GM18502 (cell line): ENCODE data around the gene UBE2H.
"Not testable (repeated sequence)": the region's sequence is repeated elsewhere in the genome, so short reads cannot be mapped to it uniquely, and the experiment has no call there.

ENCODE experiments used
- ATAC-seq: cut with Tn5 transposase; IDR thresholded peaks from one replicate; pipeline ENCODE4 v1.9.1; 2021; ENCODE audit warnings: mild to moderate bottlenecking; ENCODE audit not compliant: unreplicated experiment, poor library complexity

Gene UBE2H

DNA sequence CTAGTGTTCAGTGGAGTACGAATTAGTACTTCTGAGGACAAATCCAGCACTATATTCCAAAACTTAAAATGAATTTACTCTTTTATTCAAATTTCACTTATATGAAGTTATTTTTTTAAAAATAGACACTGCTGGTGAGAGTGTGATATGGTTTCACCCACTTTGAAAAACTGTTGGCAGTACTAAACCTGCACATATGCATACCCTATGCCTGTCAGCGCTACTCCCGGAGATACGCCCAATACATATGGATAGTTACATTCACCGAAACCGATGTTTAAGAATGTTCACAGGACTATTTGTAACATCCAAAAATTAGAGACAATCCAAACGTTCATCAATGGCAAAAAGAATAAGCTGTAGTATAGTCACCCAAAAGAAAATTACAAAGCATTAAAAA lies 69.6 kb downstream of the UBE2H start:
- ATAC-seq, result no peak

DNA sequence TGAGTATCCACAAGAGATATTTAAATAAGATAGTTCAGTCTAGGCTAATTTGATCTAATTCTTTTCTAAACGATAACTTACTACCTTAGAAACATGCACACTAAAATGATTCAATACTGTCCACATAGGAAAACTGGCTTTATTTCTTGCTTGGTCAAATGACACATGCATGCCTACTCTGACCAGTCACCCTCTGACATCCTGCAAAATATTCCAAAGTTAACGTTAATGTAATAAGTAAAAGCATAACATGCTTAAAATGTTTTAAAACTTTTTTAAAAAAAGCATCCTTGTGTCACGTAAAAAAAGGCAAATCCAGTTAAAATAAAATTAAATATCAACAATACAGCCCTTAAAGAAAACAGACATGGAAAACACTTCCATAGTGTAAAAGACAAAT lies 70.2 kb downstream of the UBE2H start:
- ATAC-seq, result no peak

DNA sequence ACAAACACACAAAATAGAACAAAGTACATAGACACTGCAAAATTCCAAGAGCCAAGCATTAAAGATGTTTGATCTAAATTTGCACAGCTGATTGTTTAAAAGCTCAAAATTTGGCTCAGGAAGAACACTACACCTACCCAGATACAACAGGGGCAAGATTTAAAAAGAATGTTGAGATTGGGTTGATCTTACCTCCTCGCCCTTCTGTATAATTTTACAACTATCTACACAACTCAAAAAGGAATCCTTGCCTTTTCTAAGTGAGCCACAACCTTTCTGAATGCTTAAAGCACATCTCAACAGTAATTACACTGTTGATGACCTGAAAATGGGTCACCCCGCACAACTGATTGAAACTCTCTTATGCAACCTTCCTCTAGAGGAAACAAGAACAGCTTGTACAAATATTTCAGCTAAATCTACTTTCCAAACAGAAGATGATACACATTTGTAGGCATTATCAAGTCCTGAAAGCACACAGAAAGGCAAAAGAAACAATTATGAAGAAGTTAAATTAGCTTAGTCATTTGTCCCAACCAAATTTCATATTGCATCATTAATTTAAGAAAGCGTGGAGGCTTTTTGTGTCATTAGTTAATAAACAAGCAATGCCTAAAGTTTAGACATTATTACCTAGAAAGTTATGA lies 75.5 kb downstream of the UBE2H start:
- ATAC-seq, result no peak

DNA sequence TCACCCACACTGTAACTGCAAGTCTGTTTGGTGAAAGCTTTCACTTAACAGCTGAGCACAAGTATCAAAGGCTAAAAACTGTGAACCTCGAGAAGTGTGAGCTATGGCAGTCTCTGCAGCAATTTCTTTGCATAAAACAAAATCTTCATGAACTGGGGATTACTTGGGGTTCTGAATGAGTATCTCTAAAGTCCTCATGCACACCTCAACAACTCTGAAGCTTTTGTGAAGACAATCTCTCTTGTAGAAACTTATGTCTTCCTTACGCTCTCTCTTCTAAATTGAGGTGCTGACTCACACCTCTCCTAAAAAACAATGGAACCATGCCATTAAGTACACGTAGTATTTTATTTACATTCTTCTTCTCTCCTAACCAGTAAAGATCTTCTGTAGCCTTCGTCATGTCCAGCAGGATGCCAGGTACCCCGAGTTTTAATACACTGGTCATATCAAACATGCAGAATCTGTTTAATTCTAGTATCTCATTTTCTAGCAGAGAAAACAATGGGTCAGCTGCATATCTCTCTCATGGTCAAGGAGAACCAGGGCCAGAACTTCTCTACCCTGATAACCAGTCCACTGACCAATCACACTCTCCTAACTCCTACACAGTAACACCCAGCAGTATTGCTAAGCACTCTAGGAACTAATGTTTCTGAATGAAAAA lies 76.9 kb downstream of the UBE2H start:
- no peak for ATAC-seq

DNA sequence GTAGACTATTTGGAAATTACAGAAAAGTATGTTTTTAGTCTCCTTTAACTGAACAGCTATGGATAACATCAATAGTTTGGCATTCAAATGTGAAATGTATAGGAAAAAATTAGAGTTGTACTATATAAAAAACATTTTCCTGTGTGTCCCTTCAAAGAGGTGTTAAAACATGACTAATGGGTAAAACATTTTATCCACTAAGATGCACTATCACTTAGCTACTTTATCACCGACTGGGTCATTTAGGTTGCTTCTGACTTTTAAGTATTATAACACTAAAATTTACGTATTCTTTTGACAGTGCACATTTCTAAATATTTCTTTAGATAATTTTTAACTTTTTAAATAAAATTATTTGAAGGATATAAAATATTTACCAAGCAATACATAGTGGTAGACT lies 77.6 kb downstream of the UBE2H start:
- no peak for ATAC-seq

DNA sequence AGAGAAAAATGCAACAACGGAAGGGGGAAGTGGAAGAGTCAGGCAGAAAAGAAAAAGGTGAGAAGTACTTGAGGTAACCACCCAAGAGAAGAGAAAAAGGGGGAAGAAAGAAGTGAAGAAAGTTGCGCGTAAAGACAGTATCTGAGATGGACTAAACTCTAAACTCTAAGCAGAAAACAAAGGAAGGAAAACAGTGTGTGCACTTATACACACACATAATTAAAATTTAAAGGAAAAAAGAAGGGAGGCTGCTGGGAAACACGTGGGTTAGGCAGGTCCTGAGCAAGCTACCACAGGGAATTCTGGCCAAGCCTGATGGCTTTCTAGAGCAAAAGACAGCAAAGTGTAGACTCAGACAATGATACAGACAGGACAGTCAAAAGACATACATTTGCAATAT lies 78.0 kb downstream of the UBE2H start:
- ATAC-seq, result no peak

DNA sequence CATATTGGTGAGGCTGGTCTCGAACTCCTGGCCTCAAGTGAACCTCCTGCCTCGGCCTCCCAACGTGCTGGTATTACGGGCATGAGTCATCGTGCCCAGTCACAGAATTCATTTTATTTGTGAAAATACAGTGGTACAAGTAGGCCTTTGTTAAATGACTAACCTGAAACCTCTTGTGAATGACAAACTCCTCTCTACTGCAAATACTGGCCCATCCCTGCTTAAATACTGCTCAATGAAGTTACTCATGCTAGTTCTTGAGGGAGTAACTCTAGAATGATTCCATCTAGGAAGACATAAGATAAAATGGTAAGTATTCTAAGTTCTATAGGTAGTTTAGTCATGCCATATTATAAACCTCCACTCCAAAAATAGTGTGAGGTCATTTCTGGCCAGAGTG lies 80.7 kb downstream of the UBE2H start:
- ATAC-seq, result no peak

DNA sequence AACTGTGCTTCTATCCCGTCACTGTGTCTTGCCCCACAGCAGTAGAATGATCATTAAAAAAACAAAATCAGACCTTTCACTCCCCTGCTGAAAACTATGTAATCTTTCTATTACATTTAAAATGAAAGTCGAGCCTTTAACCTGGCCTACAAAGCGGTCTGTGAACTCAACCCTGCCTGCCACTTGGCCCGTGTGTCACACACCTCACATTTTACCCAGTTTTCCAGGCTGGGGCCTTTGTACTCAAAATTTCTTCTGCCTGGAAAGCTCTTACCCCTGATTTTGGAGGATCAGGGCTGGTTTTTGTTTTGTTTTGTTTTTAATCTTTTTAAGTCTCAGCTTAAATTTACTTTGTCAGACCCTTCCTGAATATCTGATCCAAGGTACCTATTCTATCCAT lies 82.1 kb downstream of the UBE2H start:
- no peak for ATAC-seq

DNA sequence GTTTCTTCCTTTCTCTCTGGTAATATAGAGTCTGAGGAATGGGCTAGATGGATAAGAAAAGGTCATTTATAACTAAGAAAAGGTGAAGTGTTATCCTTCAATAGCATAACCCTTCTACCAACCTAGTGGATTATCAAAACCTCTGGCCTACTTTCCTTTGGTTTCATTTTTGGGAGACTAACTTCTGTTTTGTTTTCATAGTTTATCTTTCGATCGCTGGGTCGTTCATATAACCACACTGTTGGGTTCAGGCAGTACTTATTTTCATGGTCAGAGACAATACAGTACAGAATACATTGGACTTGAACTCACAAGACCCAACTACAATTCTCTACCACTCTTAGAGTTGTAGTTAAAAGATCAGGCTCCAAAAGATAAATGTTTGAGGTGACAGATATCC lies 86.5 kb downstream of the UBE2H start:
- ATAC-seq, result no peak

DNA sequence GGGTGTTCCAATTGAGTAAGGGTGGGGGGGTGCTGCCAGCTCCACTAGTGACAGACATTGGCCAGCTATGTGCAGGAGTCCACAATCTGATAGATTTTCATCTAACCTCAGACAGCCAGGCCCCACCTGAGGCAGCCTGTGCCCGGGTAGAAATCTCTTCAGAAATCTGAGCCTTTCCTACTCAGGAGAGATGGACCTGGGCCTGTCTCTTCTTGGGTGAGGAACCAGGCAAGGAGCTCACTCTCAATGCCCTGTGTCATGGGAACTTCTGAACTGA lies 86.9 kb downstream of the UBE2H start:
- no peak for ATAC-seq

DNA sequence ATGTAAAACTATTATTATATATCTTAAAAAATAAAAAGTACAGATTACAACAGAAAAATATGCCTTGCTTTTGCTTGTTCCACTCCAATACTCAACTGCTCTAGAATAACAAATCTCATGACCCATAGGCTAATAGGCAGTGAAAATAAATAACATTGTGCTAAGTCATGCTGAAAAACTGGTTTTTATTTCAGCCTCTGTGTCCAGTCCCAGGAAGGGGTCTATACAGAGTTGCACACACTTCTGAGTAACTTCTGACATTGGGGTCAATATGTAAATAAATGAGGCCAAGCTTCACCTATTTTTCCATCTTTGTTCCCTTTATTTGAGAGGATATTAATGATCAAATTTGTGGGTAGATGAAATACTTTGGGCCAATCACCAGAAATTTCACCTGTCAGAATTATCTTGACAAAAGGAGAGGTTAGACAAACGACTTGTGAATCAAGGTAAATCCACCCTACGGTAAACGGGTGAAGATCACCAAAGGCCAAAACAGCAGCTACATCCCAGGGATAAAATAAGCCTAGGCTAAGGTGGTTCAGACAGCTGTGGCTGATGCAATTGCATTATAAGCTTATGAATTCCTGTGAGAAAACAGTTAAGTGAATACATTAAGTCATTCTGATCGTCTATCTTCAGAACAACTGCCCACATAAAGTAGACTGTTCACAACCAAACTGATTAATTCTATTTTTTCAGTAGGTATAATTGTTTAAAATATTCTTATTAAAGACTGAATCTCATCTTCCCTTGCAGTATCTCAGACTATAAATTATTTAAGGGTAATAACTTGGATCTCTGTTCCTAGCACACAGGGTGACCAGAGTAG lies 87.5 kb downstream of the UBE2H start:
- no peak for ATAC-seq

DNA sequence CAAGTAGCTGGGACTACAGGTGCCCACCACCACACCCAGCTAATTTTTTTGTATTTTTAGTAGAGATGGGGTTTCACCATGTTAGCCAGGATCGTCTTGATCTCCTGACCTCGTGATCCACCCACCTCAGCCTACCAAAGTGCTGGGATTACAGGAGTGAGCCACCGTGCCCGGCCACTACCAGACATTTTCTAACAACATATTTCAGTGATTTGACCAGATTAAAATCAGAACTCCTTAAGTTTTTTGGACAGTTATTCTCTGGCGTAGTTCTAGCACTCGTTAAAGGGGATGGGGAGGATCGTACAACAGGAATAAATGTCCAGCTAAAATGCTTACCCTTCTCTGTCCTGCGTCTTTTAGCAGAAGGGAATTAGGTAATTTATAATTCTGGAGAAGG lies 88.1 kb downstream of the UBE2H start:
- not testable (repeated sequence) for ATAC-seq

DNA sequence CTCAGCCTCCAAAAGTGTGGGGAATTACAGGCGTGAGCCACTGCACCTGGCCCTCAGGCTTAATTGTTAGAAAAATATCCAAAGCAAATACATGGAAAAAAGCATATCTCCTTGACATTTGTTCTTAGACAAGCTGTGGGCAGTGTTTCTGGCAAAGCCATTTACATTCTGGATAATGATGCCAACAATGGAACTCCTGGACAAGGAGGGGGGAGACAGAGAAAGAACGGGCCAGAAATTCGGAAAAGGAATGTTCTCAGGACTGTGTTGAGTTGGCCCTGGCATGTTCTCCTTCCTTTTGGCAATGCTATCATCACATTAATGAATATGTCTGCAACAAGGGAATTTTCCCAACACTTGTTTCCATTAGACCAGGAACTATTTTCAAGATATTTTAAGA lies 88.7 kb downstream of the UBE2H start:
- ATAC-seq, result no peak

DNA sequence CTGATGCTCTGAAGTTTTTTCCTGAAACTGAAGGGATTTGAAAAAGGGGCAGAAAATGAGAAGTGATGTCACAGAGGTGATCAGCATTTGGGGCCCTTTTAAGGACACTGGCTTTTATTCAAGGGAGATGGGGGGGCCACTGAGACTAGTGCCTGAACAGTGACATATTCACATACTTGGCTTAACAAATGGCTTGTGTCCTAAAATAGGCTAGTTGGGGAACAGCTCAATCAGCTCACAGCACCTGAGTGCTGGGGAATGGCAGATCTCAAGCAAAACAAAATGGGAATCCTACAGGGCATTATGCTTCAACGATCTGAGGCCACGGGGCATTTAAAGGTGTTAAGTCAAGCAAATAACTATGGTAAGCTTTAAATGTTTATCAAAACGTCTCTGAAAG lies 90.1 kb downstream of the UBE2H start:
- ATAC-seq, result no peak

DNA sequence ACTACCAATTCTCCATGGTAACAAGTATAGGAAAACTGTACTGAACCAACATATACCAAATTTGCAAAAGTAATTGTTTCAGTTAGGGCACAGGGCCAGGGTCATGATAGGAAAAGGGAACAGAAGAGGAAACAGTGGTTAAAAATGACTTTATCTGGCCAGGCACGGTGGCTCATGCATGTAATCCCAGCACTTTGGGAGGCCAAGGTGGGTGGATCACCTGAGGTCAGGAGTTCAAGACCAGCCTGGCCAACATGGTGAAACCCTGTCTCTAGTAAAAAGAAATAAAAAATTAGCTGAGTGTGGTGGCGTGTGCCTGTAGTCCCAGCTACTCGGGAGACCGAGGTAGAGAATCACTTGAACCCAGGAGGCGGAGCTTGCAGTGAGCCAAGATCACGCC lies 92.0 kb downstream of the UBE2H start:
- not testable (repeated sequence) for ATAC-seq

DNA sequence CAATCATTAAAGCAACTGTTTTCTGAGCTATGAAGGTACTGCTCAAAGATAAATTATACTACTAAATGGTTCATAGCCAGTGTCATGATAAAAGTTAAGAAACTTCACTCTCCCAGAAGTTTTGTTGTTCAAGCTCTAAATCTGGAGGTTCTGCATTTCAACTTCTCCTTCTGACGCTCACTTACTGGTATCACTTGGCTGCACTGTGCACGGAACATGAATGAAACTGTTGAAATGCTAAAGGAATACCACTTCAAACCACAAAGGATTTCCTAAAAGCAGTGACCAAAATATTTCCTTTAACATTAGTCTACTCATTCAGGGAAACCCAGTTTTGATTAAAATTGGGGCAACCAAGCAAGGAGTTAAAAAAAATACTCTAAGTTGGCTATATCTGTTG lies 93.6 kb downstream of the UBE2H start:
- ATAC-seq, result no peak

DNA sequence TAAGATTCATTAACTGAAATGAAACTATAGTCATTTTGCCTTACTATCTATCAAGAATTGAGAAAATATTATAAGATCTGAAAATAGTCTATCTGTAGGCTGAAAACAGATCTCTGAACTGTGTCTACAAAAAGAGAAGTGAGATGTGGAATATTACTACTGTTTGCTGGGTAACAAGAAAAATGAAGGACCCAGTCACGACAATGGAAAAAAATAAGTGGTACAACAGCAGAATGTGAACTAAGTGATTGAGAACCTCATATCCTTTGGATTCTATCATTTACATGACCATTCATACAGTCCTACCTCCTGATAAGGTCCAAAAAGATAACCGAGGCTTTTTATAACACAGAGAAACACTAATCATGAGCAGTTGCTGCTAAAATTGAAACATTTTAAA lies 94.3 kb downstream of the UBE2H start:
- ATAC-seq, result no peak

DNA sequence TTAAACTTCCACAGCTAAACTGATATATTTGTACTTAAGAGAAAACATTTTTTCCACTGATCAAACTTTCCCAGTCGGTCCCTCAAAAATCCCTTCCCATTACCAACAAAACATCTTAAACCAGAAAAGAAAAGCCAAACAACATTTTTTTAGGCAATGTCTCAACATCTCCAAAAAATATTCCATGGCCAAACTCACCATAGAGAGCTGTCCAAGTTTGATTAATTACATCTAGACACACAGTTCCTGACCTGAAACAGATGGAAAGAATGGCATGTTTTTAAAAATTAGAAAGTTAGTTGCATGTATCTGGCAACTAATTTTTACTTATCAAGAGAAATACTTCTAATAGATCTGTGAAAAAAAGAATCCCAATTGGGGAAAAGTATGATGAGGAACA lies 95.4 kb downstream of the UBE2H start:
- no peak for ATAC-seq

DNA sequence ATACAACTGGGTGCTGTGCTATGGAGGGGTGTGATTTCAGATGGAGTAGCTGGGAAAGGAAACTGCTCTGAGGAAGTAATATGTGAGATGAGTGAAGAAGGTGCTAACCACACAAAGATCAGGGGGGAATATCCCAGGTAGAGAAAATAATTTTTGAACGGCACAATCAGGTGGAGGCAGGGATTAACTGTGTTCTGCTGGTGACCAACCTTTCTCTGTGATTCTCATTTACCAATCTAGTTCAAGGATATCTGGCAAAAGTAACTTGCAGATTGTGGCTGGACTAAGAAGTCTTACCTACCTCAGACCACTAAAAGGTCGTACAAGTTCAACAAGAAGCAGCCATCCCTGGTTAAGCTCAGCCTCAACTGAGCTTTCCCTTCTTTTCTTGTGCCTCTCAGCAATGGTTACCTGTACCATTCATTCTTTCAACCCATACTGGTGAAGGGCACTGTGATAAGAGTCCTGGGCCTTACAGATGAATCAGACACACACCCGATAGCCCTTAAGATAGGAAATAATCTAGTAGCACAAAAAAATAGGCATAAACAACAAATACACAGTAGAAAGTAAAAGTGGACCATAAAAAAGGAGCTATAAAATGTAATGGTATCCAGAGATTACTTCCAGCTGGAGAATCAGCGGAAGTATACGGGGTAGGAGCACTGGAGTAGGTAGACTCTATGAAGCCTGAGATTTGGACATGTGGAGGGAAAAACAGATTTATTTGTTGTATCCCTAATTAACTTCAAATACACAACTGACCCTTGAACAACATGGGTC lies 96.6 kb downstream of the UBE2H start:
- ATAC-seq, result no peak

DNA sequence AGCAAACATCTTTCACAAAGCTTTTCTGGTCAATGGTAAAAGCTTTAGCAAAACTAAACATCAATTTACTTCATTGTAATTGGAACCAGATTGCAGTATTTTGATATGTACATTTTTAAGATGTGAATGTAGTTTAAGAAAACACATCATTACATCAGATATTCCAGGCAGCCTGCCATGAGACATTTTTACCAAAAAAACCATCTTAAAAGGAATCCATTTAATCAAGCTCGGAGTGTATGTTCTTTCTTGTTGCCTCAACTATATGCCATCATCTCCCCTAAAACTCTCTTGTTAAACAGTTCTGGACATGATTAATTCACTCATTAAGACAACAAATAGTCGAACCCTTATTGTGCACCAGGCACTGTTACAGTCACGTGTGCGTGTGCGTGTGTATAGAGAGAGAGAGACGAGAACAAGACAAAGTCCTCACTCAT lies 97.5 kb downstream of the UBE2H start:
- ATAC-seq, result no peak

DNA sequence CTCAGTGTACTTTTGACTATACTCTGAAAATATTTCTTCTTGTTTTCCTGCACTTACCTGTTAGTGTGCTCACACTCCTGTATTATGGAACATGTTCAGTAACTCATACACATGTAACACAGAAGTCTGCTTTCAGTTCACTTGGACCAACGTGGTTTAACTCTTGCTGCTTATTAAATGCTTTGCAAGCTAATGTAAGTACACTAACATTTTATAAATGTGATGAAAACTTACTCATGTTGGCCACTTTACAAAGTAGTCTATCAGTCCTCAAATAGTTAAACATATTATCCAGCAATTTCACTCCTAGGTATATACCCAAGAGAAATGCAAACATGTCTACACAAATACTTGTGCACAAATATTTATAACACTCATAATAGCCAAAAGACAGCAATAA lies 98.4 kb downstream of the UBE2H start:
- no peak for ATAC-seq
